T47D (cell line): ENCODE data around the gene CNR2.
A peak's percentile ranks its signal among the peaks of the same experiment; 100 is the strongest.
"Not testable (repeated sequence)": the region's sequence is repeated elsewhere in the genome, so short reads cannot be mapped to it uniquely, and the experiment has no call there.

Source experiments
- DNase-seq, 2 experiments: peaks; one replicate each; pipeline versions ENCODE4 v3.0.0 to v3.0.0-alpha.2; 2011 to 2012; ENCODE audit warnings: low read depth in 1 of 2, low spot score in 1 of 2
- JUND ChIP-seq: IDR thresholded peaks from 2 replicates; pipeline ENCODE4 v1.6.1; 2012; ENCODE audit warnings: low read depth
- in situ Hi-C: cut with HindIII; loops from 2 replicates; pipeline ENCODE4 v1.10.0; 2016; ENCODE audit warnings: low sequenced_read_pairs, low pct_unique_long_range_greater_than_20kb

Gene CNR2

DNA sequence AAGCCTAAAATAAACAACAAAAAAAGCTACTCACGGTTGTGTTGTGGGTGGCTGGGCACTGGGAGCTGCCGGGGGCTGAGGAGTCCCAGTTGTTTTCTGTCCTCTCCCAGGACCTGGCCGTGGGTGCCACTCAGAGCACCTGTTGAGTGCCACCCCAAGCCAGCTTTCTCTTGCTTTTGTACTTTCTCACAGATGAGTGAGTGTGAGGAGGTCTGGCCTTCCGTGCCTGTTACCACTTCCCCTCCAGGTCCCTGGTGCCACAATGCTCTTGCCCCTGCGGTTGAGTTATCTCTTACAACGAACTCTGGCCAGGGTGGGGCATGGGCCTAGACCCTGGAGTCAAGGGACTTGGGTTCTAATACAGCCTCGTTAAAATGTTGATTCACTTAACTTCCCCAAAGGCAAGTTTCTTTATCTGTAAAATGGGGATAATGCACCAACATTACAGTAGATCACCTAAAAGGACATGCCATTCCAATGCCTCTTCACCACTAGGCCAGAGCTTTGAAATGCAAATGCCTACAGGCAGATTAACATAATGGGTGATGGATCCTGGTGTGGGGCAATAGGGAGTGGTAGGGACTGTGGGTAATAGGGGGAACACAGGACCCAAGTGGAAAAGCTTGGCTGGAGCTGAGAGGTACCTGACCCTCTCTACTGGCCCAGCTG lies at the start of gene CNR2:
CNR2 (minus strand) TSS at position 151 of the 669 bp plus-strand sequence. CDS start 37,745 bp downstream, outside the sequence.
- no peak for TF ChIP-seq JUND
- in situ Hi-C loops: no loop called here
- peak in 1 of 2 experiments; percentile 31 for DNase-seq

DNA sequence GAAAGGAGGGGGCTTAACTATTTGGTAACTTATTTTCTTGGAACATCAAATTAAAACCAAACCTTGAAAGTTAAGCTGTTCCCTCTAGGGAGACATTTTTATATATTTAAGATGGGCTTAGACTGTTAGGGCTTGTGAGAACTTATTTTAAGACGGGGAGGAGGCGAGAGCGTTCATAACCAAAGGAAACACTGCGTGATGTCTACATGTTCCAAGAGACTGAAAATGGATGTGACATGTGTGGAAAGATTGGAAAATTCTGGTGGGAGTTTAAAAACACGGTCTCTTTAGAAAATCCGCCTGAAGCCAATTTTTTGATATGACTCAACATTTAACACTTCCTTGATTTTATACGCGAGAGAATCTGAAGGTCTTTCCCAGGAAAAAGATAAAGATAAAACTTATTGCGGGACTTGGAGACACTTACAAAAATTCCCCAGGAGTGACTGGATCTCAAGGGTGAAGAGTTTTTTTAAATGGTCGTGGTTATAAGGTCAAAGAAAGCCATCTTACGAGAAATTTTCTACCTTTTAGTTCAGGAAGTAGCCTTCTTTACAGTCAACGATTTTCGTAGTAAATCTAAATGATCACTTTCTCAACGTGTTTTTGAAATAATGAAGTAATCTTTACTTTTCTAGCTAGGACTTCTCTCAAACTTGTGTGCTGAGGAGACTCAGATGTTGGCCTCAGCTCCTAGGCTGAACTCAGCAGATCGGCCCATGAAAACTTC lies 47.3 kb upstream of the CNR2 start:
- in situ Hi-C loops: no loop called here
- DNase-seq: no peak
- TF ChIP-seq JUND: no peak

DNA sequence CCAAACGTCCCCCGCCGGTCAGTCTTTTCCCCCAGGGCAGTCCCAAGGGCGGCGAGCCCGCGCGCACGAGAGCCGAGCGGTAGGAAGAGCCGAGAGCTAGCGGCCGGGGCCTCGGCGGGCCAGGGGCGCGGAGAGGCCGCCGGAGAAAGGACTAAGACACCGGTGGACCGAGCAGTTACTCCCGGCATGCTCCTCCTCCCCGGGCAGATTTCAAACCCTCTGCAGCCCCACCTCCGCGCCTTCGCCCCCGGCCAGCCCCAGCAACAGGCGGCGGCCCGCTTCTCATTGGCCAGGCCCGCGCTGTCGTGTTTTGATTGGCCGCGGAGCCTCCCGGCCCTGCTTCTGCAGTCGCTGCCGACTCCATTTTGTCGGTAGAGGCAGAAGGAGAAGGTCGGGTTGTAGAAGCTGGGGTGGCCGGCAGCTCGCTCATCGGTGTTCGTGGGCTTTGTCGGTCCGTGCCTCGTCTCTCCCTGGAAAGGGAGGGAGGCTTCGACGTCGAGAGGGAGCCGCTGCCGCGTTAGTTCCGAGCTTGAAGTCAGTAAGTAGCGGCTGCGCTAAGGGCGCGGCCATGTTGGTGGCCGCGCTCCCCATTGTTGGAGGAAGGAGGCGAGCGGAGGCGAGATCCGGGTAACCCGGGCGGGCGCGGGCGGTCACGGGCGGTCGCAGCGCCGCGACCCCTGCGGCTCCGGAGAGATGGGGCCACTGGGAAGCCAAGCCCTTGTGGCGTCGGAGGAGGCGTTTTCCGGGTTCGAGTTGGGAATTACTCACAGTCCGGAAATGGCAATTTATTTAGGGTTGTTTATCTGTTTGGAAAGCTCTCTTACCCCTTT lies 46.5 kb upstream of the CNR2 start, which contains the start of gene PNRC2:
PNRC2 (plus strand) TSS at position 368 of the 830 bp plus-strand sequence. CDS start 1,630 bp downstream, outside the sequence.
- TF ChIP-seq JUND: no peak
- peak; percentile 95 to 96 for DNase-seq
- in situ Hi-C loops: no loop called here

DNA sequence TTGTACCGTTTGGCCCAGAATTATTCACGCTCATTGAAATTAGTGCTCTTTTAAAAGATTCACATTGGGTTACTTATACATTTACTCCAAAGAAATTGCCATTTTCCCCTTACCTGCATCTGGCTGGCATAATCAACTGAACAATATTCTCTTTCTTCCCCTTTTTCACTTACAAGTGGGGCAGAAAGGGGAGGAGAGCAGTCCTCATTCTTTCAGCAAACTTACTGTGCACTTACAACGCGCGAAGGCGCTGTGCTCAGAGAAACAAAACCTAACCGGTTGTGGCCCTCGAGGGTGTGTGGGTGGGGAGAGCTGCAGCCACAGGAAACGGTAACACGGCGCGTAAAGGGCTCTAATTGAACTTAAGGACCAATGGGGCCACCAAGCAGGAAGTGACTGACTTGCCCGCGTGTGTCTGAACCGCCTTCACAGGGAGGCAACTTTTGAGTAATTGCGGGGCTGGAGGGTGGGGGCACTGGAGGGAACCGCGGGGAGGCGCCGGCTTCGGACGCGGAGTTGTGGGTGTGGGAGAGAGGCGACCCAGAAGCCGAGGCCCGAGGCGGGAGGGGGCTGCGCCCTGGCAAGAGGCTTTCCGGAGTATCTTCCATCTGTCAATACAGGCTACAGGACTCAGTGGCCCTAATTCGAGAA lies 45.8 kb upstream of the CNR2 start:
- in situ Hi-C loops: no loop called here
- no peak for TF ChIP-seq JUND

DNA sequence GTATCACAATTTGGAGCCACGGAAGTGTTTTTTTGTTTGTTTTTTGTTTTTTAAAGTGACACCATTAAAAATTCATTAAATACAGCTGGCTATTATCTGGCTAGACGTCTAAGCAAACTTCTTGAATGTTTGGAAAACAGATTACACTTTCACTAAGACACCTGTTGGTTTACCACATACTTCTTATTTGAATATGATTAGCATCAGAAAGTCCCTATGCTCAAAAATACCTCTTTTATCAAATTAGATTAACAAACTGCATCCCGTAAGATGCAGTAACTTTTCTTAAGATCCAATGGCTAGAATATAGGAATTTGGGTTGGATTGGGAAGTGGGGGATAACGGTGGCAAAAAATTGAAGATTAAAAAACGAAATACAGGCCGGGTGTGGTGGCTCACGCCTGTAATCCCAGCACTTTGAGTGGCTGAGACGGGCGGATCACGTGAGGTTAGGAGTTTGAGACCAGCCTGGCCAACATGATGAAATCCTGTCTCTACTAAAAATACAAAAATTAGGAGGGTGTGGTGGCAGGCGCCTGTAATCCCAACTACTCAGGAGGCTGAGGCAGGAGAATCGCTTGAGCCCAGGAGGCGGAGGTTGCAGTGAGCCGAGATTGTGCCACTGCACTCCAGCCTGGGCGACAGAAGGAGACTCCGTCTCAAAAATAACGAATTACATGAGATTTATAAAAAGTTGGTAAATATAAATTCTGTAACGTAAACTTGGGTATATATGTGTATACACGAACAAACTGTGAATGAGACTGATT lies 45.1 kb upstream of the CNR2 start:
- in situ Hi-C loops: not testable (repeated sequence)

More for the DNA sequence above, 45.8 kb upstream of the CNR2 start:
- DNase-seq: peak; percentile 76 to 97

DNA sequence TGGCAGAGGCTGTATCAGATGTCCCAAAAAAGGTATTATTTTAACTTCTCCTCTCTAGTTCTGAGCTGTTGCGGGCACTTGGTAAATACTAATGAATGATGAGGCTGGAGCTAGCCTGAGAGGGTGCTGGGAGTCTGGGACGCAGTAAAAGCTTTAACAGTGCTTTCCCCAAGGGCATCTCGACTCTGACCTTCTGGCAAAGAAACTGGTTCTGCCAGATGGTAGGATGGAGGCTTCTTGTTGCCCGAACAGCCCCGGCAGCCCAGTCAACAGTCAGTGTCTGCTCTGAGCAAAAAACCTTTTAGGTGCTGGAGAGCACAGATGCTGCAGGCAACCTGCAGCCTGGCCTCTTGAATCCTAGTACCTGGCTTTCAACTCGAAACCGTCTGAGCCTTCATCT lies 43.9 kb upstream of the CNR2 start:
- in situ Hi-C loops: no loop called here
- peak in 1 of 2 experiments; percentile 87 for DNase-seq
- no peak for TF ChIP-seq JUND

More for the DNA sequence above, 45.1 kb upstream of the CNR2 start:
- peak in 1 of 2 experiments; percentile 46 for DNase-seq

DNA sequence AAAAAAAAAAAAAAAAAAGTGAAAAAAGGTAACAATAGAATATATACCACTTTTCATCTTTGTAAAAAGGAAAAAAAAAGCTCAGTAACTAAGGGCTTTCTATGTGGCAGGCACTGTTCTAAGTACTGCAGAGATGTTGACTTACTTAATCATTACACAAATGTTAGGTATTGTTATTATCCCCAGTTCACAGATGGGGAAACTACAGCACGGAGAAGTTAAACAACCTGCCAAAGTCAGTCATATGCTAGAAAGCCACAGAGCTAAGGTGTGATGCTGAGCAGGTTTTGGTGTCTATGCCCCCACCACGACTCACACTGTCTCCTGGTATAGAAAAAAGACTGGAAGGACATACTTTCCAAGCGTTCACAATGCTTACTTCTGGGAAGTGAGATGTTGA lies 39.9 kb upstream of the CNR2 start:
- no peak for TF ChIP-seq JUND
- DNase-seq: no peak
- in situ Hi-C loops: no loop called here

DNA sequence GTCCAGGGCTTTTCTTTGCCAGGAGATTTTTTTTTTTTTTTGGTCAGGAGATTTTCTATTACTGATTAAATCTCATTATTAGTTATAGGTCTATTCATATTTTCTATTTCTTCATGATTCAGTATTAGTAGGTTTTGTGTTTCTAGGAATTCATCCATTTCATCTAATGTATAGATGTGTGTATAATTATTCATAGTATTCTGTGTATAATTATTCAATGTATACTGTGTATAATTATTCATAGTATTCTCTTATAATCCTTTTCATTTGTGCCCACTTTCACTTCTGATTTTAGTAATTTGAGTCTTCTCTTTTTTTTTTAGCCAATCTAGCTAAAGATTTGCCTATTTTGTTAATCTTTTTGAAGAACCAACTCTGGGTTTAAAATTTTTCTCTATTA lies 34.2 kb upstream of the CNR2 start:
- no peak for DNase-seq
- in situ Hi-C loops: no loop called here

DNA sequence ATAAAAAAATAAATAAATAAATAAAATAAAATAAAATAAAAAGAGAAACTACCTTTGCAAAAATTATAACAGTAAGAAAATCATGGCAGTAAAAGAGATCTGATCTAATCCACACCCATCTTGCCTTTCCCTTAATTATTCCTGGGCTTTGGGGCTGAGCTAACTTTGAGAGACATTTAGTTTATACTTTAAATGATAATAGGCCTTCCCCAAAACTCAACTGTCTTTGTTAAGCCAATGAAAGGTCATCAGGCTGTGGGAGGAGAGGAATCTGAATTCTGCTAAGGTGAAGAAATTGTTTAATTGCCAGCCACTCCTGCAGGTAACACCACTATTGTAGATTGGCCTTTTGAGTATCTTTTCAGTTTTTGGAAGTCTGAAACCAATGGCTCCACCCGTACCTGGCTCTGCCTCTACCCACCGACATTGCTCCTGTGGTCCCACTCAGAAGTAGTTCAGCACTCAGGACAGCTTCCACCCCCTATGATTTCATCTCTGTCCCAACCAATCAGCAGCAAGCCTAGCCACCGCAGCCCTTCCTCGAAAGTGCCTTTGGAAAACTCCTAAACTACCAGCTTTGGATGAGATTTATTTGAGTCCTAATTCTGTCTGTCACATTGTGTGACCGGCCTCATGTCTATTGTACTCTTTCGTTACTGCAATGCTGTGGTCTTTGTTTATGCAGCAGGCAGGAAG lies 23.5 kb upstream of the CNR2 start:
- in situ Hi-C loops: no loop called here
- TF ChIP-seq JUND: no peak
- DNase-seq: peak in 1 of 2 experiments; percentile 63

More for the DNA sequence above, 34.2 kb upstream of the CNR2 start:
- TF ChIP-seq JUND: no peak

DNA sequence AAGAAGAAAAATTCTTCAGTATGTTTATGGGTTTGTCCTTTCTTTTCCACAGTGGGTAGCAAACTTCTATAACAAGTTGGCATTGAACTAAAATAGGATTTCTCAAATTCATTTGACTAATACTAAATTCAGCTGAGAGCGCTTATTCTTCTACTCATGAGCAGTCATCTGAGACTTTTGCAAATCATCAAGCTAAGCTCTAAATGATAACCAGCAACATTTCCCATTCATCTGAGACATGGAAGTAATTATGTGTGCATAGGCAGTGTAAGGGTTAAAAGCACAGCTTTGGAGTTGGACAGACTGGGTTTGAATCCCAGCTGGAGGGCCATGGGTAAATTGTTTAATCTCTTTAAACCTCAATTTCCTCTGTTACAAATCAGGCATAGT lies 18.3 kb upstream of the CNR2 start:
- DNase-seq: no peak
- no peak for TF ChIP-seq JUND
- in situ Hi-C loops: no loop called here

DNA sequence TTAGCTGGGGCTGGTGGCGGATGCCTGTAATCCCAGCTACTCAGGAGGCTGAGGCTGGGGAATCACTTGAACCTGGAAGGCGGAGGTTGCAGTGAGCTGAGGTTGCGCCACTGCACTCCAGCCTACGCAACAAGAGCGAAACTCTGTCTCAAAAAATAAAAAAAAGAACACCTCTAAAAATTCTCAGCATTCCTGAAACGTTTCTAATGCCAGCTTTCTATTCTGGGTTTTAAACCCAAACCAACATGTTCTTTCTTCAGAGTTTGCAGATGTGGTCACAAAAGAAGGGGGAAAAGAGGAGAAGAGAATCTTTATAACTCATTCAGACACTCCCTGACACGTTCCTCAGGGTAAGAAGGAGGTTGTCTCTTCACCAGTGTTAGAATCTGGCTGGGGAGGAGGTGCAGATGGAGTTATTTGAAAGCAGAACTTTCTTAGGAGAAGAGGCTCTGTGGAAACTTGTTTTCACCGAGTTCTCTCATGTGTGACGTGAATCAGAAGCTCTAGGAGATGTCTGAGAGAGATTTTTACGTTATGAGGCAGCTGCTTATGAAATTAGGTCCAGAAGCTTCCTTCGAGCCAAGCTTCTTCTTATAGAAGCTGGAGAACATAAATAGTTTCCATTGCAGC lies 17.8 kb upstream of the CNR2 start:
- no peak for TF ChIP-seq JUND
- no peak for DNase-seq
- in situ Hi-C loops: no loop called here
